ENCODE measurements around the gene ADRB1.

ADRB1 gene

DNA sequence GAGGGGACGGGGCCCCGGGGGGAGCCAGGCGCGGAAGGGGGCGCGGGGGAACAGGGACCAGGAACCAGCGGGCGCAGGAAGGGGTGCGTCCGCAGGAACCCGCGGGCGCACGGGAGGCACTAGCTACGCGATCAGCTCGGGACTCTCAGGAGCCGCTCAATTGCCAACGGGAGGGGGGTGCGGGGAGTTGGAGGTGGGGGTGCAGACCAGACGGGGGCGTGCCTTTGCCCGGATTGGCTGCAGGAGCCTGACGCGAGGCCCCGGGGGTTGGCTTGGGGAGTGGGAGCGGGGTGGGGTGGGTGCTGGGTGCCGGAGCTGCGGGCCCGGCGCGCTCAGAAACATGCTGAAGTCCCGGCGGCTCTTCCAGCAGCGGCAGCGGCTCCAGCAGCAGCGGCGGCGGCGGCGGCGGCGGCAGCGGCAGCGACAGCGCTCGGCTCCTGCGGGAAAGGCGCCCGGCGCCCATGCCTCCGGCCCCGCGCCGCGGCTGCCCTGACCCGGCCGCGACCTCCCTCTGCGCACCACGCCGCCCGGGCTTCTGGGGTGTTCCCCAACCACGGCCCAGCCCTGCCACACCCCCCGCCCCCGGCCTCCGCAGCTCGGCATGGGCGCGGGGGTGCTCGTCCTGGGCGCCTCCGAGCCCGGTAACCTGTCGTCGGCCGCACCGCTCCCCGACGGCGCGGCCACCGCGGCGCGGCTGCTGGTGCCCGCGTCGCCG, at the start of gene ADRB1:
Gene ADRB1 (plus strand): TSS at position 335 of the 715 bp plus-strand sequence. CDS start 267 bp downstream, at position 602.
- DNase-seq, result no peak

DNA sequence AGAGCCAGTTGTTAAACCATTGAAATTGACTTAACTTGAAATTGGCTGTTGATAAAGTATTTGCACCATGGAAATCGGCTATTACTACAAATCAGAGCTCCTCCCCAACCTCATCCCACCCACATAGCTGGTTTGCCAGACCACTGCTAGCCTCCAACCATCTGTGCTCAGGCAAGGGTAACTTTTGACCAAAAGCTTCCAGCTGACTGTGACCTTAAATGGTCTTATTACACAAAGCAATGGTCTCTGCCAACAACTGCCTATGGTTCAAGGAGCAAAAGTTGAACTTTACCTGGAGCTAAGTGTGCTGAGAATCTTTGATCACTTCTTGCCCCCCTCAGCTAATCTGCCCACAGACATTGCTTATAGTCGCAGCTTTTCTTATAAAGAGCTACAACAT, 48.5 kb upstream of the ADRB1 start:
- no peak for DNase-seq

DNA sequence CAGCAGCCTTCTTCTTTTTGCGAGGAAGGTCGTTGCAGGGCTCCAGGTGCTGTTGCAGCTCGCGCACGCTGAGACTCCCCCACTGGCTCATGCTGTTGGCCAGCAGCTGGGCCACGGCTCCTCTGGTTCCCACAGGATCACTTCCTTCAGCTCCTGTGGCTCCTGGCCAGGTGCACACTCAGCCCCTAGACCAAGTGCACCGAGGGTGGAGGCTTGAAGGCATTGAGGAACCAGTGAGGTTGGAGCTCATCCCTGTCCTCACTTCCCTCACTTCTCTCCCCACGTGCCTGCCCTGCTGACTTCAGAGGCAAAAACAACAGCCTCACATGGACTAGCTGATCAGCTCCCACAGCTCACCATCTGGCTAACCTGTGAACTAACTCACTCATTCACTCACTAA, 46.2 kb upstream of the ADRB1 start:
- DNase-seq, result peak in 1 of 2 donors; percentile 28

DNA sequence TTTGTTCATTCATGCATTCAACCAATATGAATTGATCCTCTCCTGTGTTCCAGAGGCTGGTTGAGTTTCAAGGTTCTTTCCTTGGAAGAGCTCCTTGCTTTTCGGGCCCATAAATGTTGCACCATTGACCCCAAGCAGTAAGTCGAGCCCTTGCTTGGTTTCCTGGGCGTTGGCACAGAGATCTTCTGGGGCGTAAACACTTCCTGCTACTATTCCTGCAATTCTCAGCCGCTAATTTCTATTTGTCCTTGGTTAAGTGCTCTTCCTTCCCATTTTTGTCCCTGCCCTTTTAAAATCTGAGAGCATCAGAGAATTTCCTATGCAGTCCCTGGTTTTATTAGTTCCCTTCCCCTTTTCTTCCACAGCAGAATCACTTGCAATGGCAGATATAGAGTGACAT, 44.1 kb upstream of the ADRB1 start:
- DNase-seq, result peak; percentile 31 to 38

DNA sequence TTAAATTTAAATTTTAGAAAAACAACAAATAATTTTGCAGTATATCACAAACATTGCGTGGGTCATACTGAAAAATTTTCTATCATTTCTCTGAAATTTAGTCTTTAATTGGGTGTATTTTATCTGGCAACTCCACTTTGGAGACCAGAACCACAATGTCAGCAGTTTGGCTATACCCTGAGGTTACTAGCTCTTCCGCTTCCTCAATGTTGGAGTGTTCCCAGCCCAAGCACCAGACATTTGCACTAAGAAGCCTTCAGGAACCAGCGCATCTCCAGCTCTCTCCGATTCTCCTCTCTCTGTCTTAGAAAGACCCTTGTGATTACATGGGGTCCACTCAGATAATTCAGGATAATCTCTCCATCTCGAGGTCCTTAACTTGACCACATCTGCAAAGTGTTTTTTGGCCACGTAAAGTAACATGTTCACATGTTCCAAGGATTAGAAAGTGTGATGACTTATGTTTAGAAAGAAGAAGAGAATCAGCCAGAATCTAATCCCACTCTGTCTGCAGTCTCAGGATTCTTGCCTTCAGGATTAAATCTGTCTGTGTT, 43.1 kb upstream of the ADRB1 start:
- no peak for DNase-seq

DNA sequence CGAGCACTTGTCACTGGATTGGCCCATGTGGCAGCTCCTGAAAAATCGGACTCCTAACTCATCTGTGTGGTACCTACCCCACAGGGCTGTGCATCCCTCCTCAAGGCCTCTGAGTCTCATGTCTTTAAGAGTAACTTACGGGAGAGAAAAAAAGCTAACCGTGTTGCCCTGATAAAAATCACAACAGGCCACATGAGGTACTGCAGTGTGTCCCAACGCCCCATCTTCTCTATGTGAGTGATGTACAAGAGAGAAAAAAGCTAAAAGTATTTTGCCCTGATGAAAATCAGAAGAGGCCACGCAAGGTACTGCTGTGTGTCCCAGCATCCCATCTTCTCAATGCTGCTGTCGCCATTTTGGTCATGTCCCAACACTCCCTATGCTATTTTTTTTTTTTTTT, 41.2 kb upstream of the ADRB1 start:
- DNase-seq, result no peak

DNA sequence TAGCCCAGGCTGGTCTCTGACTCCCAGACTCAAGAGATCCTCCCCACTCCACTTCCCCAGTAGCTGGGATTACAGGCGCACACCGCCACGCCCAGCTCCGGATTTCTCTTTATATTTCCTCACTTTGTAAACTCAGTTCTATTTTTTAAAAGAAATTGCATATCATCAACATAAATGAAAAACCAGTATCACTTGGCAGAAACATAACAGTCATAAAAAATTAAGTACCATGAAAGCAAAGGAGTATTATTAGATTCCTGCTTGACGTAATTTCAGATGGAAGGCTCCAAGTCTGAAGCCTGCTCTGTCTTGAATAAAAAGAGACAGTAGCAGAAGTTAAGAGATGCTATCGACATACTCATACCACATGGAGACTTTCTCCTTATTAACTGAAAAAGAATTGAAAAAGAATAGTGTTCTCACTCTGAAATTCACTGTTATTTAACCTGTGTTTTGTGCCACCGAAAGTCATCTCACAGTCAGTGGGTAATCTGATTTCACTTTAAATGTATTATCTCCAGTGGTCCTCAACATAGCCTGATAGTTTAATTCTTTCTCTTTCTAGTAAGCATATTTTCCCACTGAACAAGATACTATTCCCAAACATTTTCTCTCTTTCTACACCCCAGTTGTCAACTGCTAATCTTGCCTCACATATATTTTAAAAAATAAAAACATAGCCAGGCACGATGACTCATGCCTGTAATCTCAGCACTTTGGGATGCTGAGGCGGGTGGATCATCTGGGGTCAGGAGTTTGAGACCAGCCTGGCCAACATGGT, 40.3 kb upstream of the ADRB1 start:
- DNase-seq, result no peak

DNA sequence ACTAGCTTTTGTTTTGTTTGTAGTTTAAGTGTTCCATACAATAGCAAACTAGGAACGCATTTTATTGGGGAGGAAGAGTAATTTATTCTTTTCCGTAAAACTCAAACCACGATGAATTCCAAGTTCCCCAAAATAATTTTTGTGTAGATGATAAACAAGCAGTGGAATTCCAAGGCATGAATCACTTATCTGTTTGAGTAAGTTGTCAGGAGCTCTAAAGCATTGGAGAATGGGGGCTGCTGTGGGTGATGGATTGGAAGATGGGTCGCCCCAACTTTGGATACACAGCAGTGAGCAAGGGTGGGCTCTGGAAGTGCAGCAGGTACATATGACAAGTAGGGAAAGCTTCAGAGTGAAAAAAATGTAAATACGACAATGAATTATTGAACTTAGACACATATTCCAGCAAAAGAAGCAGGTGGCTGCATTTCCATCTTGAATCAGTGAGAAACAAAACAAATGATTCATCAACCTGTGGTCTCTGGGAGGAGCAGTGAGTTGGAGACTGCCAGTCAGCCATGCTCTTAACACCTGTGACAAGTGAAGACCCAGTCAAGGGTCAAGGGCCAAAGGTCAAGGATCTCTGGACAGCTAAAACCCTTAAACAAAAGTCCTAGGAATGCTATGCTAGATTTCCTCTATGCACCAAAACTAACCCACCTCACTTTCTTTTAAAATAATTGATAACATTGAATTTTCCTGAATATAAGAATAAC, 34.2 kb upstream of the ADRB1 start:
- DNase-seq, result no peak

DNA sequence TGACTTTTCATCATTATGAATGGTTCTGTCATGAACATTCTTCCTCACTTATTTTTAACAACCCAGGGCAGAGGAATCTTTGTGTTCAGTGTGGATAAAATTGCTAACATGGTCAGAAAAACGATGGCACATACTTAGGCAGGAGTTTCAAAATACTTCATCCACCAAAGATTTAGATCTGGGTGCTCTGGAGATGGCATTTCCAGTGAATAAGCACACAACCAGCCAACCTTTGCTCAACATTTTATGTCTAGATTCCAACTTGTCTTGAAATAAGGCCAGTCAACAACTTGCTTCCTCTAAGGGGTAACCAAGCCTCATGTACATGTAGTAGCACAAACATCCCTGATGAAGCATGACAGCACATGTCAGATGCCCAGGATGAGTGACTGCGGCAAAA, 33.4 kb upstream of the ADRB1 start:
- DNase-seq, result no peak

DNA sequence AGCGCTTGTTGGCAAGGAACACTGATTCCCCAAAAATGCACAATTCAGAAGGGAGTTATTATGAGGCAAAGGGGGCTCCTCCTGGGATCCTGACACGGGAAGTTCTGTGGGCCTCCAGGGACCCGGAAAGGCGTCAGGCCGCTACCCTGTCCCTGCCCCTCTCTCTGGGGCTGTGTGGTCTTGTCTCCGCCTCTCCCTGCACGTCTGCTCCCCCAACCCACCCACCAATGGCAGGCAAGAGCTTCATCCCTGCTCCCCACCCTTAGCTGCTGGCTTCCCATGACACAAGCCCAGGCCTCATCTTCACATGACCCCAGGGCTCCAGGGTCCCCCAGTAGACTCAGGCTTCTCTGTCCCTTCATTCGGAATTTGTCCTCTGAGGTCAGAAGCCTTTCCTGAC, 31.0 kb upstream of the ADRB1 start:
- DNase-seq, result no peak

DNA sequence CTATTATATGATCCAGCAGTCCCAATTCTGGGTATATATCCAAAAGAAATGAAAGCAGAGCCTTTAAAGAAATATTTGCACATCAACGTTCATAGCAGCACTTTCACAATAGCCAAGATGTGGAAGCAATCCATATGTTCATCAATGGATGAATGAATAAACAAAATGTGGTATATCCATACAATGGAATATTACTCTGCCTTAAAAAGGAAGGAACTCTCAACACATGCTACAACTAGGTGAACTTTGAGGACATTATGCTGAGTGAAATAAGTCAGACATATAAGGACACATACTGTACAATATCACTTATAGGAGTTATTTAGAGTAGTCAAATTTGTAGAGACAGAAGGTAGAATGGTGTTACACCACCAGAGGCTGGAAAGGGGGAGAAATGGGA, 28.0 kb upstream of the ADRB1 start:
- no peak for DNase-seq

DNA sequence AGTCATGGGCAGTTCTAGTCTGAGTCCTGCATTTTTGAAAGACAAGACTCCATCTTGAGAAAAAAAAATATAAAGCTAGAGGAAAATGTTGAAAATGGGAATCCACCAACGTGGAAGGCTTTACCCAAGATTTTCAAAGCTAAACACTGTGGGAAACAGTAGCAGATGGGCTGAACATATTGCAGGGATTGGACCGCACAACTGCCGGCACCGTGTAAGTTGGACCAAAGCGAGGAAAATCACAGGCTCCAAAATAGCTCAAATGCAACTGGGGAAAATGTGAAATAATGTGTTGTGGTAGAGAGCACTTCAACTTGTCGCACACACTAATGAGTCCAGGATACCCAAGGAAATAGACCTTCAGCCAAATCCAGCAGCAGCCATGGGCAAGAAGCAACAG, 26.4 kb upstream of the ADRB1 start:
- DNase-seq, result no peak

DNA sequence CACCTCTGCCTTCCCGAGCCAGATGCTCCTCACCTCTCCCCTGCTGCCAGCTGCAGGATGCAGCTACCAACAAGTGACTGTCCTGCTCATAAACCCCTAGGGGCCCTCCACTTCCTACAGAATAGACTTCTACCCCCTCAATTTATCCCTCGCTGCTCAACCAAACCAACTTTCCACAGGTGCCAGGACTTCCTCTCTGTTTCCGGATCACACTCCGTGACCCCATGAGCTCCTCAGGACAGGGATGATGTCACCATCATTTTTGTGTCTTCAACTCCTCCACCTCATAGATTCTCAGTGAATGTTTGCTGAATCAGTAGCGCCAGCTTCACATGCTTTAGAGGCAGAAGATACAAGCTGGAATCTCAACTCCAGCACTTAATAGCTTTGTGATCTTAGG, 25.8 kb upstream of the ADRB1 start:
- DNase-seq, result no peak

DNA sequence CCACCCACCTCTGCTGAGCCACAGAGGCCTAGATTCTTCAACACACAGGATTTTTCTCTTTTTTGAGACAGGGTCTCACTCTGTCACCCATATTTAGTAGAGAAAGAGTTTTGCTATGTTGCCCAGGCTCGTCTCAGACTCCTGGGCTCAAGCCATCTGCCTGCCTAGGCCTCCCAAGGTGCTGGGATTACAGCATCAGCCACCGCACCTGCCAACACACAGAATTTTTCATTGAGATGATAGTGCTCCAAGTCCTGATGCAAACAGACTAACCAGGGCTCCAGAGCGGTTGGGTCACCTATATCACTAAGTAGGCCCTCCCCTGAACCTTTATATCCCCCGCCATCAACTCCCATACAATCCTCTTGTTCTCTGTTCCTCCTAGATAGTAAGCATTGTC, 24.4 kb upstream of the ADRB1 start:
- DNase-seq, result no peak

DNA sequence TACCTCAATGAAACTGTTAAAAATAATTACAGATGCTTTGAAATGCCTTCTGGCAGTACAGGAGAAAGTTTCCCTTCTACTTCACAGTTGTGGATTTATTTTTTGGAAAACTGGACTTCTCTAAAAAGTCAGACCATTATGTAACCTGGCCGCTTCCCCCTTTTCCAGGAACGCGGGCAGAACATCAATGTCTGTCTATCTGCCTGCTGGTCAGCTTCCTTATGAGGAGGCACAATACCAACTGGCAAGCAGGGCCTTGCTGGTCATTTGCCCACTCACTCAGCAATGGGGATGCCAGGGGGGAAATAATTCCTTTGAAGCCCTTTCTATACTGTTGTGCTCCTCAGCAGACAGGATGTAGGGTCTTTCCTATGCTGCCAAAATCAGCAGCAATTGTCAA, 22.5 kb upstream of the ADRB1 start:
- DNase-seq, result peak; percentile 48 to 53

DNA sequence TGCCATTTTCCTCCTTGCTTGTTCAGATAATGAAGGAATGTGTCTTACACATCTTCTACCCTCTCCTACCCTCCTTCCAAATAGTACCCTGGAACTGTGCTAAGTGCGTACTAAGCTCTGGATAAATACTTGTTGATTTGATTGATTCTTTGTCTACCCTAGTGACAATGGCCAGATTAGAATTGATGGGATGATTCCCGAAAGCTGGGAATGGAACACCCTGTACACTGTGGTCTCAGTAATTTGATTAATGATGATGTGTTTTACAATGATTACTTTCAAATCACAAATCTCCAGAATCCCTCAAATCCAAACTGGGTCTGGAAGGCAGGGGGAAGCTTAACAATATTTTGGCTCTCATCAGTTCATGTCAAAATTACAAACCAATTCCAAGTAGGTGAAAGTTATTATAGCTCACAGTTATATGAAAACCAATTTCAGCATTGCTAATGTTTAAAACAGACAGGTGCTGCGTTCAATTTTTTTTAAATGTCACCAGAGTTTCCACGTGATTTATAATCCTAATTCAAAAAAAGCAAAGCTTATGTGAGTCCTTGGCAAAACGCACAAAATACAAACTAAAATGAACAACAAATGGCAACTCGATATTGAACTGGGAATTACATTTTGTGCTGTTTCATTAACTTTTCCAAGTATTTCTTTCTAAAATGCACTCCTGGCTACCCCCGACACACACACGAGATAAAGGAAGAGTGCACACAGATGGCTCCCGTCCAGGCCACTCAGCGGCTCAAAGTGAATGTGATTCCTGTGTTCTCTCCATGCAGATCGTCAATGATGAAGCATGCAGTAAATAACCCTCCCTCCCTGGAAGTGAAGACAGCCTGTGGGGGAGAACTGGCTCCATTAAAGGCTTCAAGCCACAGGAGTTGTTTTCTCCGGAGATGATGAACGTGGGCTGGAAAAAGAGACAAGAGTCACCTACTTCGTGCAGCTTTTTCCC, 21.7 kb upstream of the ADRB1 start:
- no peak for DNase-seq

DNA sequence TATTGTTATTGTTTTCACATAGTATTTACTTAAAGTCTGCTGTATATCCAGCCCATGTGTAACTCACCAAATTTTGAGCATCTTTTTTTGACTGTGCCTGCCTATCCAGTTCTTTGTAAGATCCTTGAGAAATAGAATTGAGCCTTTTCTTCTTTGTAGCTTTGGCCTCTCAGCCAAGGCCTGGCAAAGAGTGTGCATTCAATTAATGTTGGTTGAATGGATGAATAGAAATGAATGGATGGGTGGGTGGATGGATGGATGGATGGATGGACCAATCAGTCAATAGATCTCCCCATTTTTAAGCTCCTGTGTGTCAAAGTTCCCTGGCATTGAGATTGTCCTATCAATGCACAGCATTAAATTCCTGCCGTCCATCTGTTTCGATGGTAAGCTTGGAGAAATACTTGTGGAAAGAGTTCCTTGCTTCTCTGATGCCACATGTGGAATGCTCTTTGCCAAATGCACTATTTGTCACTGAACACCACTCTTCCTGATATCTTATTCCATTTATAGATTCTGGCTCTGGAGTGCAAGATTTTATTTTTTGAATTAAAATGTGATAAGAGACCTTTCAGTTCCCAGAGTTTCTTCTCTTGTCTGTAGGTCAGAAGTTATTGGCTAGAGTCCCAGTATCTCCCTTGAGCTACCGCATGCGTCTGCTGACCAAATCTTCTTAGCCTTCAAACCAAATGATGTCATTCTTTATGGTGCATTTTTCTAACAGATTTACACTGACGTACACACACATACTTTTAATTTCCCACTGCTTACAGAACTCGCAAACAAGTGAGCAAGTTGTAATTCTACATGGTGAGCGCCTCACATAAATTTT, 20.7 kb upstream of the ADRB1 start:
- DNase-seq, result peak in 1 of 2 donors; percentile 13

DNA sequence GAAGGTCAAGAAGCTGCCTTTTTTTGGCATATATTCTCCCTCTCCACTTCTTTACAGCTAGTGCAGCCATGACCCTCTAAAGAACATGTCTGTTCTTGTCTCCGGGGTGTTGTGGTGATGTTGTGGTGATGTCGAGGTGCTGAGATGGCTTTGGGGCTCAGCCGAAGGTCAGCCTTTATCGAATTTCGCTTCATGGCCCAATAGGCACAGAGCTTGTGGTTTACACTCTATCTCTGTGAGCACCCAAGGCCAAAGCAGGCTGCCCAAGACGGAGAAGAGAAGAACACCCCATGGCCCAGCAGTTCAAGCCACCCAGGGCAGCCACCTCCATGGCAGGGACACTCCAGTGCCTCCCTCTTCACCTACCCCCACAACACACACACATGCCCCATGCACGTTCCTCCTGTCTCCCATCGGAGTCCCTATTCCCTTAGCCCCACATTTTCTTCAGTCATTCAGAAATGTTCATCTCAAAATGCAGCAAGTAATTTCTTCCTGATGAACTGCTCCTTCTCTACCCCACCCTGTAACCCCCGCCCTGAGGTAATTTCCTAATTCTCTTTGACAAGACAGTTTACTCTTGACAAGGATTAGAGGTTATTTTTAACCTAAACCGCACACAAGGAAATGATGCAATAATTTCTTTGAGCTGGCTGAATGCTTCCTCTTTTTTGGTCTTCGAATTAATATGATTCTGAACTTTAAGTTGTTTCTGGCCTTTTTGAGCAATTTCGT, 18.6 kb upstream of the ADRB1 start:
- peak; percentile 92 to 93 for DNase-seq

DNA sequence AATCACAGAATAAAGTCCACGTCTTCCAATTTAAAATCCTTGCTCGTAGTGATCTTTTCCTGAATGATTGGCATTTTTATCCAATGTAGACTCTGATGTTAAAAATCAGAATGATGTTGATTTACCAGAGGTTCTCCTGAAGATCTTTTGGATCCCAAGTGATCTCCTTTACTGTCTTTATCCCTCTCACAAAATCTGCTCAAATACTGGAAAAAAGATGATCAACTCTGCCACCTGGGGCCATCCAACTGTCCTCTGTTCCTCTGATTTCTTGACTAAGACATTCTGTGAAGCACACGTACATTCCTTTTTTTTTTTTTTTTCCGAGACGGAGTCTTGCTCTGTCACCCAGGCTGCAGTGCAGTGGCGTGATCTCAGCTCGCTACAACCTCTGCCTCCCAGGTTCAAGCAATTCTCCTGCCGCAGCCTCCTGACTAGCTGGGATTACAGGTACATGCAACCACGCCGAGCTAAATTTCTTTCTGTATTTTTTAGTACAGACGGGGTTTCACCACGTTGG, 18.0 kb upstream of the ADRB1 start:
- no peak for DNase-seq

All from inflammatory macrophage treated with lipopolysaccharide for 1 hour (primary cell).